Naive thymus-derived CD4-positive, alpha-beta T cell (primary cell): ENCODE data around the gene EXOSC7. TPM values are rescaled to one million over a fixed set of nuclear protein-coding genes. Genes with fewer than 3 reads are reported as not detected.

Experiments
- ATAC-seq: fragments of 150-1000 bp; cut with Tn5 transposase; 2 replicates; pipeline ENCODE4 v1.10.0; 2021; ENCODE audit warnings: mild to moderate bottlenecking, moderate library complexity
- CTCF ChIA-PET: fragments of 350-600 bp; sonication (Branson Sonifier 250); formaldehyde crosslinking; loops from one replicate; lab custom pipeline; 2021; ENCODE audit warnings: antibody characterized with exemption; lab: Charles Lee
- POLR2A ChIA-PET: fragments of 350-600 bp; sonication (Branson Sonifier 250); formaldehyde crosslinking; loops from one replicate; lab custom pipeline; 2021; ENCODE audit warnings: antibody characterized with exemption, inconsistent platforms; lab: Charles Lee
- DNase-seq, 9 donors: peaks; one replicate each; pipeline versions ENCODE4 v3.0.0 to v3.0.0-alpha.2; 2020 to 2022; ENCODE audit warnings: mixed read lengths in 1 of 9
- H3K27ac ChIP-seq: one replicate; pipeline ENCODE4 v1.7.0; 2013; ENCODE audit warnings: mild to moderate bottlenecking, low read depth, low read length, moderate library complexity
- H3K27me3 ChIP-seq, 2 donors: one replicate each; pipeline ENCODE4 v1.7.0; 2013; ENCODE audit warnings: low read length in 2 of 2, mild to moderate bottlenecking in 2 of 2, moderate library complexity in 2 of 2; ENCODE audit not compliant: control insufficient read depth in 2 of 2, insufficient read depth in 2 of 2
- H3K36me3 ChIP-seq, 3 experiments: 1 replicate in 2 of 3; 2 replicates in 1 of 3; pipeline ENCODE4 v1.7.0; 2013; ENCODE audit warnings: low read length in 3 of 3, mild to moderate bottlenecking in 3 of 3, moderate library complexity in 1 of 3; ENCODE audit not compliant: insufficient read depth in 3 of 3, control insufficient read depth in 2 of 3
- H3K4me1 ChIP-seq, 2 donors: one replicate each; pipeline ENCODE4 v1.7.0; 2013; ENCODE audit warnings: low read length in 2 of 2, mild to moderate bottlenecking in 2 of 2, moderate library complexity in 1 of 2; ENCODE audit not compliant: control insufficient read depth in 2 of 2, insufficient read depth in 2 of 2
- H3K4me3 ChIP-seq: 2 replicates; pipeline ENCODE4 v1.7.0; 2013; ENCODE audit warnings: mild to moderate bottlenecking, low read length
- H3K9me3 ChIP-seq, 3 experiments: 1 replicate in 2 of 3; 2 replicates in 1 of 3; pipeline ENCODE4 v1.7.0; 2013; ENCODE audit warnings: low read length in 3 of 3; ENCODE audit not compliant: control insufficient read depth in 2 of 3
- H3K27ac Mint-ChIP-seq, 9 donors: one replicate each; pipeline ENCODE4 v1.8.0; 2020 to 2022; ENCODE audit warnings: mixed read lengths in 9 of 9, mild to moderate bottlenecking in 8 of 9, moderate library complexity in 5 of 9, inconsistent platforms in 2 of 9
- H3K27me3 Mint-ChIP-seq, 5 donors: one replicate each; pipeline ENCODE4 v1.8.0; 2021 to 2022; ENCODE audit warnings: mixed read lengths in 5 of 5, mild to moderate bottlenecking in 1 of 5
- H3K36me3 Mint-ChIP-seq, 5 donors: one replicate each; pipeline ENCODE4 v1.8.0; 2020 to 2022; ENCODE audit warnings: mixed read lengths in 5 of 5, mild to moderate bottlenecking in 3 of 5, inconsistent platforms in 1 of 5
- H3K4me1 Mint-ChIP-seq, 7 donors: one replicate each; pipeline ENCODE4 v1.8.0; 2020 to 2022; ENCODE audit warnings: mixed read lengths in 7 of 7, mild to moderate bottlenecking in 3 of 7, inconsistent platforms in 1 of 7
- H3K4me3 Mint-ChIP-seq, 10 donors: one replicate each; pipeline ENCODE4 v1.8.0; 2020 to 2022; ENCODE audit warnings: mild to moderate bottlenecking in 10 of 10, mixed read lengths in 10 of 10, moderate library complexity in 6 of 10, inconsistent platforms in 2 of 10
- H3K9me3 Mint-ChIP-seq, 11 donors: one replicate each; pipeline ENCODE4 v1.8.0; 2020 to 2022; ENCODE audit warnings: mixed read lengths in 11 of 11, mild to moderate bottlenecking in 4 of 11, inconsistent platforms in 1 of 11, moderate library complexity in 1 of 11
- intact Hi-C, 2 donors: fragments of 100-400 bp; cut with micrococcal nuclease; formaldehyde crosslinking; loops; one replicate each; pipeline ENCODE4 v1.15.1; 2023
- polyA plus RNA-seq, 2 donors: library from polyadenylated mRNA; unstranded; fragments of 300-500 nt; fragmentation: Illumina TruSeq; gene quantifications; one replicate each; pipeline ENCODE4 v1.2.3, GENCODE V29; 2021
- total RNA-seq, 6 experiments: library from RNA in 5 of 6; stranded (reverse) in 5 of 6; gene quantifications; 1 replicate in 5 of 6; 2 replicates in 1 of 6; pipeline ENCODE4 v1.2.3 and lab custom pipeline; 2021 to 2026

EXOSC7 gene
- total and polyA plus RNA-seq, 7 experiments from 2014 or later, result 30.7 to 59.4 (median 48.4) TPM

DNA sequence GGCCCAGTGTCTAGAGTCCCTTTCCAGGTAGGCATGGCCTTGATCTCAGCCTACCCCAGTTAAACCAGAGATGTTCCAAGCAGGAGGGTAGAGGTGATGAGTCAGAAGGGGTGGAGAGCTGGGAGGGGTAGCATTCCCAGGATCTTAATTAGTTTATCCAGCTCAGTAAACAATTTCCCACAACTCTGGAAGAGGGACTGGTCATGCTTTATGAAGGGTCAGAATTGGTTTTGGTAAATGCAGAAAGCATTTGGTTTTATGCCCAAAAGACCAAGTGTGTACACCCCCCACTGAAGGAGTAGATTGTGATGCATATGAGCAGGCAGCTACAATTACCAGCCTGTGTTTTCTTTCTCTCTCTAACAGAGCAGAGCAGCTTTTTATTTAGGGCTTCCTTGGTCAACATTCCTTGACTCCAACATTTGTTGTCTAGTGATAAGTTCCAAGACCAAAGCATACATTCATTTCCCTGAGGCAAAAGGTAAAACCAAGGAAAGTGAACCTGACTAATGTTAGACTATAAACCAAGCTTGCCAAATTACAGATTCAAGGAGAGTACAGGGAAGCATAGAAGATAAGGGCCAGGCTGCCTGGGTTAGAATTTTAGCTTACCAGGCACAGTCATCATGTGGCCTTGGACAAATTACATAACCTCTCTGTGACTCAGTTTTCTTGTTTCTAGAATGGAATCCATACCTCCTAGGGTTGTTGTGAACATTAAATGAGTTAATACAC is 17.6 kb downstream of the EXOSC7 start:
- Histone ChIP-seq H3K9me3 (no peaks in the 10 kb centered on the region), H3K4me1 (peaks cover 0 to 30% of the 10 kb centered on the region in 2 donors), H3K27ac (no peak overlapping the region), H3K4me3 (no peak overlapping the region), H3K27me3 (no peaks in the 10 kb centered on the region), H3K36me3 (peaks cover 14 to 39% (median 17%) of the 10 kb centered on the region in 3 experiments)
- ATAC-seq (no peak), DNase-seq (no peak)
- ChIA-PET POLR2A (interaction anchor here (0.7 to 1.4 kb wide), 4 partner anchors 10 to 602 kb away, joined by 3 to 7 read pairs (median 3); no protein-coding TSS in a partner anchor), CTCF (interaction anchor here (0.8 to 1.1 kb wide), 5 partner anchors 12 to 667 kb away, joined by 3 to 5 read pairs (median 3); no protein-coding TSS in a partner anchor)
- H3K9me3 Mint-ChIP-seq, result no peaks in the 10 kb centered on the region
- H3K4me1 Mint-ChIP-seq, result peaks cover 36 to 93% (median 83%) of the 10 kb centered on the region in 7 donors
- no peaks in the 10 kb centered on the region for H3K27me3 Mint-ChIP-seq
- H3K4me3 Mint-ChIP-seq, result peak overlapping the region in 1 of 10 donors; percentile 74
- peaks cover 3 to 49% (median 31%) of the 10 kb centered on the region in 5 donors for H3K36me3 Mint-ChIP-seq
- H3K27ac Mint-ChIP-seq, result peak overlapping the region in 7 of 9 donors; percentile 0 to 76 (median 60)
- intact Hi-C loops, result no loop called here

GRCh38 chr3:44995142-44995770 is 19.2 kb downstream of the EXOSC7 start:
- intact Hi-C loops, result no loop called here
- Histone ChIP-seq H3K36me3 (peaks cover 10 to 43% (median 12%) of the 10 kb centered on the region in 3 experiments), H3K4me1 (peaks cover 0 to 30% of the 10 kb centered on the region in 2 donors), H3K4me3 (no peak overlapping the region), H3K9me3 (no peaks in the 10 kb centered on the region), H3K27ac (no peak overlapping the region), H3K27me3 (no peaks in the 10 kb centered on the region)
- CTCF ChIA-PET, result interaction anchor here (0.6 to 0.9 kb wide), 3 partner anchors 32 to 598 kb away, joined by 4 to 5 read pairs (median 4); no protein-coding TSS in a partner anchor
- POLR2A ChIA-PET, result interaction anchor here (1.0 kb wide), 1 partner anchor 15 kb away, joined by 3 read pairs; no protein-coding TSS in a partner anchor
- DNase-seq (no peak), ATAC-seq (no peak)
- Mint-ChIP-seq H3K27me3 (no peaks in the 10 kb centered on the region), H3K36me3 (peaks cover 0 to 53% (median 31%) of the 10 kb centered on the region in 5 donors), H3K4me3 (peak overlapping the region in 1 of 10 donors; percentile 15), H3K27ac (peak overlapping the region in 8 of 9 donors; percentile 43 to 92 (median 64)), H3K4me1 (peaks cover 28 to 80% (median 67%) of the 10 kb centered on the region in 7 donors), H3K9me3 (no peaks in the 10 kb centered on the region)

GRCh38 chr3:44996556-44996969 is 20.5 kb downstream of the EXOSC7 start:
- Histone ChIP-seq H3K36me3 (peaks cover 10 to 46% (median 12%) of the 10 kb centered on the region in 3 experiments), H3K27me3 (no peaks in the 10 kb centered on the region), H3K4me1 (peaks cover 0 to 19% of the 10 kb centered on the region in 2 donors), H3K4me3 (no peak overlapping the region), H3K27ac (no peak overlapping the region), H3K9me3 (no peaks in the 10 kb centered on the region)
- peak overlapping the region in 7 of 9 donors; percentile 60 to 92 (median 73) for H3K27ac Mint-ChIP-seq
- H3K9me3 Mint-ChIP-seq, result no peaks in the 10 kb centered on the region
- H3K27me3 Mint-ChIP-seq, result no peaks in the 10 kb centered on the region
- no peak for DNase-seq
- H3K4me1 Mint-ChIP-seq, result peaks cover 16 to 67% (median 54%) of the 10 kb centered on the region in 7 donors
- CTCF ChIA-PET, result no interaction called here
- peaks cover 0 to 52% (median 34%) of the 10 kb centered on the region in 5 donors for H3K36me3 Mint-ChIP-seq
- intact Hi-C loops, result loop anchor here in 1 of 2 donors (2.0 kb wide), 1 partner anchor 16 kb away; no protein-coding TSS in a partner anchor
- no peak for ATAC-seq
- POLR2A ChIA-PET, result interaction anchor here (1.0 kb wide), 1 partner anchor 9 kb away, joined by 3 read pairs; no protein-coding TSS in a partner anchor
- peak overlapping the region in 4 of 10 donors; percentile 19 to 54 (median 32) for H3K4me3 Mint-ChIP-seq

DNA sequence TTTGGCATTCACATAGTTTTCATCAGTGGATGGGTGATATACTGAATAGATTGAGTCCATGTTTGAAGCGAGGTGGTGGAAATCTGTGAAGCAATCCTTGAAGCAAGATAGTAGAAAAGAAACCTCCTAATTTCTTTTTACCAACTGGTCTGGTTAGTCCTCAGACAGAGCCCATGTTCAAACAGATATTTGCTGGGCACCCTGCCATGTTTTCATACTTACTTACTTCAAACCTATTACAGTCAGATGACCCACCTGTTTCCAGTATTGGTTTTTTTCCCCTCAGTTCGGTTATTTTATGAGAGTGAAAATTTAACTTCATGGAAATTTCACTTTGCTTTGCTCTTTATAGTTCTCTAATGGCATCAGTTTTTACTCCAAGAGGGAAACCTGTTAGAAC is 23.7 kb downstream of the EXOSC7 start:
- H3K27ac Mint-ChIP-seq, result peak overlapping the region in 5 of 9 donors; percentile 4 to 86 (median 54)
- ATAC-seq (no peak), DNase-seq (no peak)
- Histone ChIP-seq H3K36me3 (peaks cover 8 to 58% (median 10%) of the 10 kb centered on the region in 3 experiments), H3K9me3 (peaks cover 0 to under 1% (median 0%) of the 10 kb centered on the region in 3 experiments), H3K4me1 (peaks cover 0 to 2% of the 10 kb centered on the region in 2 donors), H3K27ac (no peak overlapping the region), H3K27me3 (no peaks in the 10 kb centered on the region), H3K4me3 (no peak overlapping the region)
- intact Hi-C loops, result no loop called here
- ChIA-PET POLR2A (no interaction called here), CTCF (no interaction called here)
- H3K4me1 Mint-ChIP-seq, result peaks cover 10 to 61% (median 50%) of the 10 kb centered on the region in 7 donors
- H3K27me3 Mint-ChIP-seq, result no peaks in the 10 kb centered on the region
- H3K36me3 Mint-ChIP-seq, result peaks cover 1 to 60% (median 35%) of the 10 kb centered on the region in 5 donors
- H3K9me3 Mint-ChIP-seq, result peaks cover 0 to 10% (median 1%) of the 10 kb centered on the region in 11 donors
- no peak overlapping the region for H3K4me3 Mint-ChIP-seq

- Histone ChIP-seq H3K4me3 (no peak overlapping the region), H3K9me3 (peaks cover 0 to 4% (median 0%) of the 10 kb centered on the region in 3 experiments), H3K27ac (no peak overlapping the region), H3K4me1 (peaks cover 6 to 12% of the 10 kb centered on the region in 2 donors), H3K36me3 (peaks cover 8 to 56% (median 10%) of the 10 kb centered on the region in 3 experiments), H3K27me3 (no peaks in the 10 kb centered on the region)
- DNase-seq, result no peak
- no peak for ATAC-seq
- Mint-ChIP-seq H3K9me3 (peaks cover 0 to 20% (median 8%) of the 10 kb centered on the region in 11 donors), H3K4me1 (peaks cover 19 to 63% (median 53%) of the 10 kb centered on the region in 7 donors), H3K27ac (peak overlapping the region in 5 of 9 donors; percentile 4 to 72 (median 43)), H3K36me3 (peaks cover 4 to 71% (median 45%) of the 10 kb centered on the region in 5 donors), H3K27me3 (no peaks in the 10 kb centered on the region), H3K4me3 (peak overlapping the region in 1 of 10 donors; percentile 13)
- intact Hi-C loops, result no loop called here
- ChIA-PET CTCF (interaction anchor here (0.6 kb wide), 1 partner anchor 209 kb away, joined by 5 read pairs; no protein-coding TSS in a partner anchor), POLR2A (interaction anchor here (1.4 kb wide), 1 partner anchor 18 kb away, joined by 4 read pairs; no protein-coding TSS in a partner anchor)
These were observed 24.8 kb downstream of the EXOSC7 start for GRCh38 chr3:45000823-45001222.

GRCh38 chr3:45001738-45002137 is 25.7 kb downstream of the EXOSC7 start:
- ATAC-seq, result no peak
- Histone ChIP-seq H3K27ac (no peak overlapping the region), H3K27me3 (no peaks in the 10 kb centered on the region), H3K4me3 (no peak overlapping the region), H3K4me1 (peaks cover 9 to 13% of the 10 kb centered on the region in 2 donors), H3K36me3 (peaks cover 3 to 49% (median 6%) of the 10 kb centered on the region in 3 experiments), H3K9me3 (peaks cover 0 to 4% (median 0%) of the 10 kb centered on the region in 3 experiments)
- H3K27me3 Mint-ChIP-seq, result no peaks in the 10 kb centered on the region
- ChIA-PET CTCF (interaction anchor here (0.6 kb wide), 1 partner anchor 208 kb away, joined by 5 read pairs; no protein-coding TSS in a partner anchor), POLR2A (interaction anchor here (1.4 kb wide), 1 partner anchor 19 kb away, joined by 4 read pairs; no protein-coding TSS in a partner anchor)
- peaks cover 0 to 23% (median 8%) of the 10 kb centered on the region in 11 donors for H3K9me3 Mint-ChIP-seq
- intact Hi-C loops, result no loop called here
- peaks cover 17 to 57% (median 46%) of the 10 kb centered on the region in 7 donors for H3K4me1 Mint-ChIP-seq
- no peak for DNase-seq
- no peak overlapping the region for H3K4me3 Mint-ChIP-seq
- H3K27ac Mint-ChIP-seq, result peak overlapping the region in 6 of 9 donors; percentile 33 to 85 (median 68)
- peaks cover 4 to 66% (median 43%) of the 10 kb centered on the region in 5 donors for H3K36me3 Mint-ChIP-seq
